ENCODE measurements around the gene RUNX1.

RUNX1 gene

DNA sequence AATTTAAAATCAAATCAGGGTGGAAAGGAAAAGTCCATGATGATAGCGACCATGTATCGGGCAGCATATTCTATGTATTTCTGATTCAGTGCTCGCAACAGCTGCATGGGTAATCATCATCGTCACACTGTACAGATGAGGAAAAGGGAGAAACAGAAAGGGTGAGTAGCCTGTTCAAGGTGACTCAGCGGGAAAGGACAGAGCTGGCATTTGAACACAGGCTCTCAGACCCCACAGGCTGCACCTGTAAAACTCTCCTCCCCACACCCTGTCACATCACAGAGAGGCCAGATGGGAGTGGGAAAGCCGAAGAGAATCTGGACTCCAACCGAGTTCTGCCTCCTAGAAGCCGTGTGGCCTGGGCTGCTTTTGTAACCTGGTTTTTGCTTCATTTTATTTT, 14.0 kb downstream of the RUNX1 start:
- DNase-seq = no peak

DNA sequence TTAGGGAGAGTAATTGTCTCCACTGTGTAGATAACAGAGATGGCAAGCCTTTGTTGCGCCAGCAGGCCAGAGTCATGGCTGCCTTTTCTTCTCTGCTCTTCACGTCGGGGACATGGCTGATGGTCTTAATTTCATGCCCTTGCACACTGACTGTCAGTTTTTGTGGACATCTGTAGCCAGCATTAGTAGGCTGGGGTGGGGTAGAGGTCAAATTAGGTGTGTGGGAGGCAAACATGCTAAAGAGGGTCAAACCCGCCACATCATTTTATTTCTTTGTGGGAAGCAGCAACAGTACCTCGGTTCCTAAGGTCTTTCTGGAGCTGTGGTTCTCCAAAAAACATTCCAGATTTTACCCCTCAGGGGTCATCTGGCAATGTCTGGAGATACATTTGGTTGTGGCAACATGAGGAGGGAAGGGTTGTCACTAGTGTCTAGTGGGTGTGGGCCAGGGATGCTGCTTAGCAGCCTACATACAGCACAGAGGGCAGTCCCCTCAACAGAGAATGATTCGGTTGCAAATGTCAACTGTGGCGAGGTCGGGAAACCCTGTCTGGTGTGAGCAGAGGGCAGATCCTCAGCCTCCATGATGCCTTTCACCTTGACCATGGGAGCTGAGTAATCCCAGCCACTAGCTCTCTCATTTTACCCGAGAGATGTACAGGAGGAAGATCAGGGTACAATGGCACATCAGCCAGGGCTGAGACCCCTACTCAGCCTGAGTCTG, 14.7 kb downstream of the RUNX1 start:
- no peak for DNase-seq

DNA sequence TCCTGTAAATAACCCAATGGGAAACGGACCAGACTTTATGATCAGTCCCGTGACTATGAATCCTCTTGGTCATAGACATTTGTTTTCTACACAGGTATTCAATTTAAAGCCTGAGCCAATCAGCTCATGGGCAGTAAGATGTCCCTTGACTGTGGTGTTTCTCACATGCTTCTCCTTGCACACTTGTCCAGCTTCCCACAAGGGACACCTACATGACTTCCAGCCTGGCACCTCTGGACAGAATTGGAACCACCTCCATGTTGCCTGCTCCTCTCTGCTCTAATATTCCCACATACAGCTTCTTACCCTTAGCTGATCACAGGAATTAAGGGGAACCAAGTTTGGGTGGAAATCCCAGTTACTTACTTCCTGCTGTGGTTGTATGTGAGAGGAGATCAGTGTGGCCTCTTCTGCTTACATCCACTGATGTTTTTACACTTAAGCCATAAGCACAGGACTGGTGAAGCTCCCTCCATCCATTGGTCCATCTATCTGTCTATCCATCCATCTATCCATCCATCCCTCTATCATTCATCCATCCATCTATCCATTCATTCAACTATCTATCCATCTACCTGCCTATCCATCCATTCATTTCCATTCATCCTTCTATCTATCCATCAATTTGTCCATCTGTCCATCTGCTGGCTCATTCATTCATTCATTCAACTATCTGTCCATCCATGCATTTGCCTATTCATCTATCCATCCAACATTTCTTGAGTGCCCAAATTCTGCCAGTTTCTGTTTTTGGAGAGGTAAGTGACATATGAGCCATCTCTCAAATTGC, 16.4 kb downstream of the RUNX1 start:
- DNase-seq = no peak

DNA sequence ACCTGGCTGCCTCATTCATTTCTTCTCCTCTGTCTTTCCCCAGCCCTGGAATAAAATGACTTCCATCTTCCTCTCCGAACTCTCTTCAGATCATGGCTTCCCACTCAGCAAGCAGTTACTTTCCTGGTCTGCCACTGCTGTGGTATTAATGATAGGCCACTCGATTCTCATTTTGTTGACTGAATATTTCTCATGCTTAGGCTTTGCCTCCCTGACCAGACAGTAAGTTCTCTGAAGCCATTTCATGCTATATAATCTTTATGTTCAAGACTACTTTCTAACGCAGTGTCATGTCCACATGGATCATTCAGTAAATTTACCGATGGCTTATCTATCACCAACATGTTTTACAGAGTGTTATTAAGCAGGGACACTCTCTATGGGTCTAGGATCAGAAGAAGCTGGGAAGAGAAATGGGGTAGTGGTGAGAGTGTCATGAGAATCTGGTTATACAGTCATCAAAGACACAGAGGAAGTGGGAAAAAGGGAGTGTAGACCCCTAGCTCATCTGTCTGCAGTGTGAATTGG, 20.6 kb downstream of the RUNX1 start:
- no peak for DNase-seq

DNA sequence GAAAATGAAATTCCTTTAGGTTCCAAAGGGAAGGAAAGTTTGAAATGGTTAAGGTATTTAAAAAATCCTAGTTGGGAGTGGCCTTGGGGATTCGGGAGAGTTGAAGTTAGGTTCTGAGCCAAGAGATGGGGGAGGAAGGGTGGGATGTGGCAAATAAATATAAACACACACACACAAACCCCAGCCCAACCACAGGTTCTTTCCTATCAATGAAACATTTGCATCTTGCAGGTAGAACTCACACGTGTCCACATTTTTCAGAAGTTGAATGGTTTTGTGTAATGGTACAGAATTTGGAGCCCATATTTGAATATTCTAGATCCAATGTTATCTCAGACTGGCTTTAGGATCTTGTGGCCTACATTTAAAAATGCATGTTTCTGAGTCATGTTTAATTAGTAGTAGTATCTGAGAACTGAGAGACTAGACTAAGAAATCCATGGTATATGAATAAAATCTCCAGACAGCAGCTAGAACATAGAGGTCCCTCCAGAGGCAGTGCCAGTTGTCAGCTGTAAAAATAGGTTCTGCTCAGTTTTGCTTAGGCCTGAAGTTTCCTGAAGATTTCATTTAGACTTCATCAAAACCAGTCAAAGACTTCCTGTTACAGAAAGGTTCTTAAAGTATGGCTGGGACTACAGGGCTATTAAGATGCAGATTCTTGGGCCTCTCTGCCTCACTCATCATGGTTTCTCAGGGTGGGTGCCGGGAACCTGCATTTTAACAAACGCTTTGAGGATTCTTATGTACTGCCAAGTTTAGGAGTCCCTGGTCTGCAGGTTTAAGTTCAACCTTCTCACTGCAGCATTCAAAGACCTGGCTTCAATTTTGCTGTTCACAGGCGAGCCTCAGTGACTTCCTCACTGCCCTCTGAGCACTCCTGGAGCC, 21.3 kb downstream of the RUNX1 start:
- no peak for DNase-seq

DNA sequence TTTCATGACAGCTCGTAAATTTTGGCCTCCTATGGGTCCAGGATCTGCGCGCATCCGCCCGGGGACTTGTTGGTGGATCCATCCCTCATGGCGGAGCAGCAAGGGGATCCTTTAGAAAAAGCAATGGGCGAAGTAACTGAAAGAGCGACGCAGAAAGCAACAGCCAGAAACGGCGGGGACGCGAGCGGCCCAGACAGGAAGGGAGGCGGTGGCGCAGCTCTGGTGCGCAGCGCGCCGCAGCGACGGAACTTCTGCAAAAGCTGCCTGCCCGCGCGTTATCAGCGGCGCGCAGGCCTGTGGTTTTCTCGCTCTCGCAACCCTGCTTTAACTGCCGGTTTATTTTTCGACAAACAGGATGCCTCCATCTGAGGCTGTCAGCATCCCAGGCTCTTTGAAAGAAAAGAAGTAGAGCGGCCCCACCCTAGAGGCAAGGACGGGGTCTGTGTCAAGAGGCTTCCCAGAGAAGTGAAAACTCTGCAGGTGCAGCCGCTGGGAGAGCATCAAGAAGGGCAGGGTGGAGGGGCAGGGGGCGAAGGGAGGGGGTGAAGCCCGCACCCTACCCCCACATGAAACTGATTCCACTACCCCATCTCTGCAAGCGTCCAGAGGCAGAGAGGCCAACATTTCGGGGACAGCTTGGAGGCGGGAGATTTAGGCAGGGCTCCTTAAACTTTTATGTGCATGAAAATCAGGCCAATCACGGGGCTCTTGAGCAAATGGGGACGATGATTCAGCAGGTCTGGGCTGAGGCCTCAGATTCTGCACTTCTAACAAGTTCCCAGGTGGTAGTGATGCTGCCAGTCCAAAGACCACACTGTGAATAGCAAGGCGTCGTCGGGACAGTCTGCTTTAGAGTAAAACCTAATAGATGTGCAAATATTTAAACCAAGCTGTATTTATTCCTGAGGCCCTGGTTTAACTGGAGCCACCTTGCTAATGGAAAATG, 22.2 kb downstream of the RUNX1 start:
- peak; percentile 77 for DNase-seq

DNA sequence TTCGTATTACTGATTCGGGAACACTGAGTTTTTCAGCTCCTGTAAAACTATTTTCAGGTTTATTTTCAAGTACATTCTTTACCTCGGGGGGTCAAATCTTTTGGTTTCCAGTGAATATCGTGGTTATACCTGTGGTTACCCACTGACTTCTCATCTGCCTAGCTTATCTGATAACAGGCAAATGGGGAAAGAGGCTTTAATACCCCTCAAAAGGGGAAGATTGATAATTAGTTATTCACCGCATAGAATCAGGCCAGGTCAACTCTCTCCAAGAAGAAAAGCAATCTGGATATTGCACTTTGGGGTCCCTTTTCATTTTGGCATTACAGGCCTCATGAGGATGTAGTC, 23.0 kb downstream of the RUNX1 start:
- no peak for DNase-seq

DNA sequence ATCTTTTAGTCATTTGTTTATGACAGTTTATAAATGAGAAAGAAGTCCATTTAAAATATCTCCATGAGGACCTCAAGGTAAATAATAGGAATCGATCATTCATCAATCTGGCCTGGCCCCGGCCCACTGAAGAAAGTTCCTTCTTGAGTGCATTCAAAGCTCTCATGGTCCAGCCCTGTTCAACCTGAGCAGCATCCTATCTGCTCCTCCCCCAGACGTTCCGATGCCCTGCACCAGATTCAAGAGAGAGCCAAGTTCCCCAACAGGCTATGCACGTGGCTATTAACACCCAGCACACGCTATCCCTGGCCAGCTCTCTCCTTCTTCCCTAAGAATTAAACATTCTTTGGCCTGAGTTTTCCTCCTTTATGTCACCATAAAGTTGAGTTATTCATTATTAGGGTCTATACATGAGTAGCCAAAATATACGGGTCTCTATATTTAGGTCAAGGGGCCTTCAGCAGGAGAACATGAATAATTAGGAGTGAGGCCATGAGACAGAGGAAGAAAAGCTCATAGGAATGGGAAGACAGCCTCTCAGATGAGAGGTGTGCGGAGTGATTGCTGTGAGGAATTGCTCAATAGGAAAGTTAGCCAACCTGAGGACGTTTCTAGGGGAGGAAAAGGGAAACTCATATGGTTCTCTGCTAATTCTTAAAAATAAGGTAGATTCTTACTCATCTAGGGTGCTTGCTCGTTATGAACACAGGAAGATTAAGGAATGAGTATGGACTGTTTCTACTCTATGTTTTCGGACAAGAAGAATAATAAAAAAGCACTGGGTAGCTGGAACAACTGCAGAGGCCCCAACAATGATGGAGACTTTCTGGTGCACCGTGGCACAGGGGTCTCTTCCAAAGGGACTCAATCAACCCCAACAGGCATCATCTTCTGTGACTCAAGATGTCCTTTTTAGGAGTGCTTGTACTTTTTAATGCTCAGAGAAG, 23.6 kb downstream of the RUNX1 start:
- DNase-seq = no peak

DNA sequence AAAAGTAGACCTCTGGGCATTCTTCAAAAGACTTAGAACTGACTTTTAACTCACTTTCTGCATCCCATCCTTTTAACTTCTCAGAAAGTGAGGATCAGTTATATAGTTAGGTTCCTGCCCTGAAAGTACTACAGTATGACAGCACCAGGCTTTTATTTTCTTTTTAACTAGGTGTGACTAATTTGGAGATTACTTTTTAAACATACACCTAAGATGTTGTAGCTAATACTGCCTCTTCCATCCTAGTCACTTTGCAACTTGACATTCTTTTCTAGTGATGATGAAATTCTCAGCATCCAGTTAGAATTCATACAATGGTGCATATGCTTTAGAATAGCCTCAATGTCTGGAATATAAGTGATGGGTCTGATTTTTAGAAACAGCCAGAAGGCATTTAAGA, 24.6 kb downstream of the RUNX1 start:
- DNase-seq = no peak

DNA sequence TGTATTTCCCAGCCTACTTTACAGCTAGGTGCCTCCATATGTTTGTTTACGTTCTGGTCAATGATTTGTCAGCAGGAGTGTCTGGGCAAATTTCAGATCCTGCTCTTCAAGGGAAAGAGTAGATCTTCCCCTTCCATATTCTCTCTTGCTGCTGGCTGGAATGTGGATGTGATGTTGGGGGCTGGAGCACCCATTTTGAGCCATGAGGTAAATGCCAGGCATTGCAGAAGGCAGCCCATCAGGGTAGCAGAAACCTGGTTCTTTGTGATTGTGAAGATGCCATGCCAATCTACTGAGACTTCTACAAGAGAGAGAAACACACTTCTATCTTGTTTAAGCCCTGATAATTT, 25.1 kb downstream of the RUNX1 start:
- no peak for DNase-seq

DNA sequence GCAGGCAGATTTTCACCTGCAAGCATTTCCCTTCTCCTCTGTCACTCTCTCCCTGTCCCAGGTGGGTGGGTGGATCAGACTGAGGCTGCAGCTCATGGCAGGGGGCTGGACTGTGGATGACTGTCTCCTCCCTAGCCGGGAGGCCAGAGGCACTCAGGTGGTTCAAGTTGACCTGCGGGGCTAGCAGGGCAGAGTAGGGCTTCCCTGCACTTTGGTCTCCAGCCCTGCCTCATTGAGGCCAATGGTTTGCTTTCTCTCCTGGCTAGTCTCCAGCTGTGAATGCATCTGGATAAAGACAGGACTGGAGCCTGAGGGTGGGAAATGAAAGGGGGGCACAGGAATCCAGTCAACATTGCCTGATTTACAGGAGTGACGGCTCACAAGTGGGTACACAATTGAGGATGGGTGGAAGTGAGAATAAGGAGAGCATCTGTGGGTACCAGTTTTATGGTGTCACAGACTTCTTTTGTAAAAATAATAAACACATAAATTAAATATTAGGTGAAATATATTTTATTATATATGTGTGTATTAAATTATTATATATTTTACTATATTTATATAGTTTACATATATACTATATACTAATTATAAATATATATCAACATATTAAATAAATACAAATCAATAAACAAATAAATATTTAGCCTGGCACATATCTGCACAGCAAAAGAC, 25.6 kb downstream of the RUNX1 start:
- no peak for DNase-seq

DNA sequence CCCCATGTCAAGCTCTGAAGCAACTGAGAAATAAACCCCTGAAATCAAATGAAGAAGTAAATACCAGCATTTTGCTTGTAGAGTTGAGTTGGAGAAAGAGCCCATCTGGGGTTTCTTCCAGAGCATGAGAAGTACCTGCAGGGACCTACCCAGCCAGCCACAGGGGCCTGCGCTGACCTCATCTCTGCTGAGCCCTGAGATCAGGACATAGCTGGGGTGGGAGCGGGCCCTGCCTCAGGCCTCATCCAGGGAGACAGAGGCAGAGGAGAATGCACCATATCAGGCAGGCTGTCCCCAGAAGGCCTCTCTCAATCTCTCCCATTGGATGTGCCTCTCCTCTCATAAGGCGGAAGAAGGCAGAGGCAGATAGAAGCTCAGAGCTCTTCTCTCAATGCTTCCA, 27.6 kb downstream of the RUNX1 start:
- no peak for DNase-seq

DNA sequence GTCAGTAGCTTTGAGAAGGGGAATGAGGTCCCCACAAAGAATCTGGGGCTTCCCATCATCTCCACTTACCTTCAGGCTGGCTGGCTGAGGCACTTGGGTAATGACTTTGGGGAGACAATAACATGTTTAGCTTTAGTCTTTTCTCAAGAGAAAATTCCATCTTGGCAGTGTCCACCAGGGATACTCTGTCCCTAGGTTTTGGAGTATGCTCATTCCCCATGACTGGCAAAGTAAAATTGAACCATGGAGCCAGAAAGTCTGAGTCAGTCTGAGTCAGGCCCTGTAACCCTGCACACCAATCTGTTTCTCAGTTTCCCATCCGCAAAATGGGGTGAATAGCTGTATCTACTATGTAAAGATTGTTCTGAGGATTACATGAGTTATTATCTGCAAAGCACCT, 28.2 kb downstream of the RUNX1 start:
- DNase-seq = no peak

DNA sequence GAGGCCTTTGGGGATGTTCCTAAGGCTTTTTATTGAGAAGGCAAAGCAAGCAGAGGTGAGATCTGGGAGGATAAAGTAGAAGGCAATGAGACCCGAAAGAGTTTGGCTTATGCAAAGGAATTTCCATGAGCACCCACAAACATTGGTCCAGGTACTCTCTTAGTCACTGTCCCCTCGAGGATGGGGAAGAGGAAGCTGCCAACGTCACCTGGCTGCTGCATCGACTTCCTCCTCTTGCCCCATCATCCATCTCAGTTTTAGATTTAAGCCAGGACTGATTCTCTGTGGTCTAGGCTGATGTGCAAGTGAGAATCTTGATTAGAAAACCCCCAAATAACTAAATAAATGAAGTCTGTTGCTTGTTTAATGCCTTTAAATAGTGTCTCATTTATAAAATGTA, 28.7 kb downstream of the RUNX1 start:
- DNase-seq = peak; percentile 23

DNA sequence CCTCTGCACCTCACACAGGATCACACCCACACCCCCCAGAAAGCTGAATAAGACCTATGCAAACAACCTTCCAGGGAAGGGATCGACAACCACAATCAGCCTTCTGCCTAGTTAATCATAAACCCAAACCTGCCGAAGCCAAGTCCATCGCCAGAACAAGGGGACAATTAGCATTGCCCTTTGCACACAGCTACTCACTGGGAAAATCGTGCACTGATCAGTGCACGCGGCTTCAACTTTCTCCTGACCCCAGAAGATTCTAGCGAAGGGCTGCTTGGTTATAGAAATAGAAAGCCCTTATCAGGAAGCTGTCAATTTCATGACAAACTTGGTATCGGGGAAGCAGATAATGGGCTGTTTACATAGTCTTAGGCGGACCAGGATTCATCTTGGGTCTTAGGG, 29.5 kb downstream of the RUNX1 start:
- DNase-seq = no peak

DNA sequence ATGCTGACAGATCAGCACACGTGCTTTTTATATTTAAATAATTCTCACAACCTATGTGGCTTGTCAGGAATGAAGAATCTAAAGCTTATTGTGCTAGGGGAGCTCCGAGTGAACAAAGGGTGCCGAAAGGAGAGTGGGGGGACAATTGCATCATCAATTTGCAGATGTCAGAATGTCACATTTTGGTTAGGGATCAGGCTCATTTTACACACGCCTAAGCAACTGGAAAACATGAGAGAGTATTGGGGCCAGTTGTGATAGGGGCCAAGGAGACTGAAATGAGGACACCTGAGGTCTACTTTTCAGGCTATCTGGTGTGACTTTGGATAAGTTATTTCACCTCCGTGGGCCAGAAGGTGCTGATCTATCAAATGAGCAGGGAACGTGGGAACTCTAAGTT, 31.8 kb downstream of the RUNX1 start:
- no peak for DNase-seq

DNA sequence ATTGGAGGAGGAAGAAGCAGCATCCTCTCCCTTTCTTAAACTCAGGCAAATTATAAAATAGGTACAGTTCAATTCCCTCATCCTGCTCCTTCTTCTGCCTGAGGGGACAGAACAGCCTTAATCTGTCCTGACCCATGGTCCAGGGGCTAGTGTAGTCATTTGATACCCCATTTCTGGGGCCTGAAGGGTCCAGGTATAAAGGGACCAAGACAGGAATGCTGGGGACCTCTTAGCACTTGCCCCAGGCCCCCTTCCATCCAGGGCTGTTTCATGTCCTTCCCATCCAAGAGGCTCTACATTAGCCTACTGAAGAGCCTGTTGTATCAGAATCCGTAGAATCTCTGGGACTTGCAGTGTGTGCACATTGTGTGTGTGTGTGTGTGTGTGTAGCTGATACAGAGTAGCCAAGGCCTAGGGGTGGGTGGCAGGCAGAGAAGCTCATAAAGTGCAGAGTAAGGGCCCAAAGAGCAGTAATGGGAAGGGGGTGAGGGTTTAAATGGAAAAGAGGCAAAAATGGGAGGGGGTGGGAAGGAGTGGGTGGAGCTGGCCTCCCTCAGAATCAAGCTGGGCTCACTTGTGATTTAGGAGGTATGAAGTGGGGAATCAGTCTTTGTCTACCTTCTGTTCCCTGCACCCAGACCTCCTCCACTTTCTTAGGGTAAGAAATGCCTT, 32.4 kb downstream of the RUNX1 start:
- no peak for DNase-seq

DNA sequence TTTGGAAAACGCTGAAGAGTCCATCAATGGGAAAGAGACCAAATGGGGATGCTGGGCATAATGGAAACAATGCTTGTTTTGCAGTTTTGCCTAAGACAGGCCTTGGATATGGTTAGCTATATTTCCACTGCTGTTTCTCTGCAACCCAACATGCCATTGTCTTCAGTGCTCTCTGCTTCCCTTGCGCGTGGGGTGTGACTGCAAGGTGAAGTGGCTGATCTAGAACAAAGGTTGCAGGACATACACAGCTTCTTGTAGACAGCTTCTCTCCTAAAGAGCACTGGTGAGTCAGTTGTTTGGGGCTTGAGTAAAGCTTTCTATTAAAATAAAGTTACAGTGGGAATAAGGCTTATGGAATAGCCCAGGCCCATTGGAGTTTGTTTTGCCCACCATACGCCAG, 33.0 kb downstream of the RUNX1 start:
- DNase-seq = no peak

DNA sequence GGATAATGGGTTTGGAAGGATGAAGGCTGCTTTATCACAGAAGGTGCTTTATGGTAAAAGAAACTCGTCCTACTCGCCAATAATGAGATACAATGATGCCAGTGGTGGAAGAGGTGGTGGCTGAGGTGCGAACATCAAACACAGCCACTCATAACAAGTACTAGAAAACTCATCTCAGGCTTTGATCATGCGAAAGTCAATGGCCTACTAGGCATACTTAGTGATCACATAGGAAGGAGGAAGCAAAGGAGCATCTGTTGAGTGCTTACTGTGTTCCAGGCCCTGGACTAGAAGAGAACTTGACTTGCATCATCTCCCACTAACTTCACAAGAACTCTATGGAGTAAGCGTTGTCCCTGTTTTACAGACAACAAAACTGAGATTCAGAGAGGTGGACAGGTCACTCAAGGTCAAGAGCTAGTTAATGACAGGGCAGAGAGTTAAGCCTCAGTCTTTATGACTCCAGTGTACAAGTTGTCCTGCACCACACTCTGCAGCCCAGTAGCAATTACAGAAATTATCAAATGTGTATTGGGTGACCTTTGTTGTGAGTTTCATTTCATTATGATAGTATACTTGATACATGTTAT, 33.6 kb downstream of the RUNX1 start:
- no peak for DNase-seq

Data from activated CD4-positive, alpha-beta T cell treated with anti-CD3 and anti-CD28 coated beads for 1 hour (primary cell).